Left colon (tissue), 2 donors: ENCODE data around the gene SLC12A8. TPM values are rescaled to one million over a fixed set of nuclear protein-coding genes. Genes with fewer than 3 reads are reported as not detected.
"Not testable (repeated sequence)": the region's sequence is repeated elsewhere in the genome, so short reads cannot be mapped to it uniquely, and the experiment has no call there.

ENCODE experiments used
- ATAC-seq: fragments of 200-7000 bp; cut with Tn5 transposase; one replicate; pipeline ENCODE4 v1.9.1; 2020; ENCODE audit warnings: mild to moderate bottlenecking, moderate library complexity
- DNase-seq, 2 donors: peaks; one replicate each; pipeline ENCODE4 v3.0.0-alpha.2; 2020
- intact Hi-C, 2 donors: fragments of 100-400 bp; cut with DNase I in 1 of 2; cut with micrococcal nuclease in 1 of 2; formaldehyde crosslinking; loops; one replicate each; pipeline versions ENCODE4 v1.11.2 to v1.14.0; 2022; cut with DNase I, micrococcal nuclease
- total RNA-seq, 2 donors: library from RNA; stranded (reverse); fragmentation: NEBNext Ultra II Directional; extraction: Animal tissue kit (Norgen Biotek cat#: 25700); gene quantifications; one replicate each; pipeline ENCODE4 v1.2.1, GENCODE V29; 2021
- donor health status: DM: no; HTN: no; CAD: no.
- donor health status: DM: yes; HTN: yes; CAD: no.

SLC12A8 gene
- total RNA-seq, 2 donors from 2014 or later = 18.4 to 23.7 TPM

GRCh38 chr3:125107861-125108567 is 104.5 kb downstream of the SLC12A8 start:
- intact Hi-C loops = no loop called here
- no peak for DNase-seq
- no peak for ATAC-seq

GRCh38 chr3:125107363-125107762 is 105.2 kb downstream of the SLC12A8 start:
- intact Hi-C loops = no loop called here
- DNase-seq = no peak

DNA sequence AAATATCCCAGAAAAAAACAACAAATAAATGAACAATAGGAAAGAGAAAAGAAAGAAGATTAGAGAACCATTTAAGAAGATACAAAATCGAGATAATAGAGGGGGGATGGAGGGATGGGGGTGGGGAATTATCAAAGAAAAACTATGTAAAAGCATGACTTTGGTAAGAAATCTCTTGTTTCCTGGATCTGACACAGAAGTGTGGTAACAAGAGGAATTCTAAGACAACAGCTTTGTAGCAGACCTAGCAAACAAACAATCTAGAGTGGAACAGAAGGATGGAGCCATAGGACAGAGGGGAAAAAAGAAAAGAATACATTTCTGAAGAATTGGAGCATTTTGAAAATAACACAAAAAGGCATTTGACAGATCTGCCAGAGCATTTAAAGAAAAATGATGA is 107.4 kb downstream of the SLC12A8 start:
- ATAC-seq = no peak
- intact Hi-C loops = no loop called here
- no peak for DNase-seq

More at GRCh38 chr3:125107363-125107762, 105.2 kb downstream of the SLC12A8 start:
- no peak for ATAC-seq

DNA sequence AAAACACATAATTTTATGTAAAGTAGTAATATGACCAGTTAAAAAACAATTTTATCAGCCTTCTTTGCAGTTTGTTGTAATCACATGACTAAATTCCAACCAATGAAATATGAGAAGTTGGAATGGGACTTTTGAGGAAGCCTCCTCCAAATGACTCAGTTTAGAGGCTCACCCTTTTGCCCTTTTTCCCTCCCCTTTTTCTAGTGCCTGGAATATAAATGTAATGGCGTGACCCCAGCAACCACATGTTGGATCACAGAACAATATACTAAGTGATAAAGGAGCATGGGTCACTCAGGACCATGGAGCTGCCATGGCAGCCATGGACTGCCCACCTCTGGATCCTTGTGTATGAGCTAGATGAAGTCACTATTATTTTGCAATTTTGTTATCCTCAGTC is 107.9 kb downstream of the SLC12A8 start:
- DNase-seq = no peak
- ATAC-seq = no peak
- intact Hi-C loops = no loop called here

DNA sequence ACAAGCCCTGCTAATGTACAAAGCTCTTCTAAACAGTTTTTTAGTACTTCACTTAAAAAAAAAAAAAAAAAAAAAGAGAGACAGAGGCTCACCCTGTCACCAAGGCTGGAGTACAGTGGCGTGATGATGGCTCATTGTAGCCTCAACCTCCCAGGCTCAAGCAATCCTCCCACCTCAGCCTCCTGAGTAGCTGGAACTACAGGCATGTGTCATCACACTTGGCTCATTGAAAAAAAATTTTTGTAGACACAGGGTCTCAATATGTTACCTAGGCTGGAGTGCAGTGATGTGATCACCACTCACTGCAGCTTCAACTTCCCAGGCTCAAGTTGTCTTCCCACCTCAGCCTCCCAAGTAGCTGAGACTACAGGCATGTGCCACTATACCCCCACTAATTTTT is 109.1 kb downstream of the SLC12A8 start:
- DNase-seq = no peak
- ATAC-seq = no peak
- intact Hi-C loops = no loop called here

- intact Hi-C loops = no loop called here
- DNase-seq (no peak), ATAC-seq (no peak)
These were observed 110.1 kb downstream of the SLC12A8 start for GRCh38 chr3:125102470-125102869.

- no peak for ATAC-seq
- DNase-seq = no peak
- intact Hi-C loops = no loop called here
These were observed 113.8 kb downstream of the SLC12A8 start for GRCh38 chr3:125098611-125099291.

DNA sequence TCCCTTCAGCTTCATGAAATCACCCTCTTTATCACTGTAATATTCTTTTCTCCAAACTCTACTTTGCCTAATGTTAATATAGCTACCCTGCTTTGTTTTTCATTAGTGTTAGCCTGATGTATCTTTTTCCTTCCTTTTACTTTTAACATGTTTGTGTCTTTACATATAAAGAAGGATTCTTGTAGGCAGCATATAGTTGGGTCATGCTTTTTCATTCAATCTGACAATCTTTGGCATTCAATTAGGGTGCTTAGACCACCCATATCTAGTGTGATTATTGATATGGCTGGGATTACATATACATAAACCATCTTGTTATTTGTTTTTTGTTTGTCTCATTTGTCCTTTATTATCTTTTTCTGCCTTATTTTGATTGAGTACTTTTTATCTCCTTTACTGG is 121.9 kb downstream of the SLC12A8 start:
- ATAC-seq (no peak), DNase-seq (no peak)
- intact Hi-C loops = no loop called here

GRCh38 chr3:125087768-125088391 is 124.7 kb downstream of the SLC12A8 start:
- intact Hi-C loops = no loop called here

DNA sequence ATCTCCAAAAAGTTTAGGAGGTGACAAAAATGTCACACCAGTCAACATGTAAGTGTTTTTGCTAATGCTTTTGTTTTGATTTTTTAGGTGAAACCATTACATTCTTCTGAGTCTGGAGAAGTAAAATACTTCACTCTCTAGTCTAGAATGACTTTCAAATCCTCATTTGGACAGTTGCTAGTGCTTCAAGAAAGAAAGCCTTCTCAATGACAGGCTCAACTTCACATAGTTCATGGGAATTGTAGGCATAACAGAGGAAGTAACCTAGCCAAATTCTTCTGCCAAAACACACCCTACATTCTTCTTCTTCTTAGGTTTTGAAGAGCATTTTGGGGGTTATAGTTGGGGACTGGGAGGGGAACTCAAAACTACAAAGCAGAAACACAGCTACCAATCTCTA is 127.4 kb downstream of the SLC12A8 start:
- ATAC-seq (no peak), DNase-seq (no peak)
- intact Hi-C loops = no loop called here

More at GRCh38 chr3:125087768-125088391, 124.7 kb downstream of the SLC12A8 start:
- ATAC-seq (no peak), DNase-seq (no peak)

- no peak for ATAC-seq
- no peak for DNase-seq
- intact Hi-C loops = no loop called here
These were observed 128.8 kb downstream of the SLC12A8 start for GRCh38 chr3:125083776-125084175.

DNA sequence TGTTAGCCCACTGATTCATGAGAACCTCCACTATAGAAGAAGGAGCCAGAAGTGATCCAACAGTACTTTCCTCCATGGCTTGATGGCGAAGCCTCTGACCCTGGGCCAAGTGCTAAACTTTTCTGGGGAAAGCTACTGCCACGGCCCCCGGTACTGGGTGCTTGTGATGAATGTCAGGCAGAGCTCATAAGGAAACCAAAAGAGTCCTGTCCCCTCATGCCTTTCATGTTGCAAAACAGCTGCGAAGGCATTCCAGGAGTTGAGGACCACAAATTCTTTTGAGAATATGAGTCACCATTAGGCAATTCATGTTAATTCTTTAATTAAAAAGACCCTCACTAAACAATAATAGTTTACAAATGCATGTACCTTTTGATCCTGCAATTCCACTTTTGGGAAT is 130.2 kb downstream of the SLC12A8 start:
- ATAC-seq = not testable (repeated sequence)

DNA sequence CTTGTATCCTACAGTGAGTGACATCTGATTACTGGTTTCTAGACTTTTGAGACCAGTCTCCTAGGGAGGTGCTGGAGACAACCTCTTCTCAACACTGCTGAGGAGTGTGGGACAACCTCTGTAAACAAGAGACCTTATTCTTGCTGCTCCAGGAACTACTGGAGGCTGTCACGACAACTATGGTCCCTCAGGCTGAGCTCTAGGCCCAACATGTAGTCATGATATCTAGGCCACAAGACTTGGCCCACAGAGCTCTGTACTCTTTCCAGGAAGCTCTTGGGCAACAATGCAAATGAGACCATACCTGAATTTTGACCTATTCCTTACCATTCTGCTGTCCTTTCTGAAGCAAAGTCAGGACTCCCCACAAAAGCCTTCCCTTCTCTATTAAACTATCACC is 132.5 kb downstream of the SLC12A8 start:
- ATAC-seq (no peak), DNase-seq (no peak)
- intact Hi-C loops = no loop called here

More for the DNA sequence above, 130.2 kb downstream of the SLC12A8 start:
- intact Hi-C loops, DNase-seq: not testable (repeated sequence)

- intact Hi-C loops = no loop called here
- ATAC-seq = no peak
- no peak for DNase-seq
These were observed 132.9 kb downstream of the SLC12A8 start for GRCh38 chr3:125079675-125080045.

DNA sequence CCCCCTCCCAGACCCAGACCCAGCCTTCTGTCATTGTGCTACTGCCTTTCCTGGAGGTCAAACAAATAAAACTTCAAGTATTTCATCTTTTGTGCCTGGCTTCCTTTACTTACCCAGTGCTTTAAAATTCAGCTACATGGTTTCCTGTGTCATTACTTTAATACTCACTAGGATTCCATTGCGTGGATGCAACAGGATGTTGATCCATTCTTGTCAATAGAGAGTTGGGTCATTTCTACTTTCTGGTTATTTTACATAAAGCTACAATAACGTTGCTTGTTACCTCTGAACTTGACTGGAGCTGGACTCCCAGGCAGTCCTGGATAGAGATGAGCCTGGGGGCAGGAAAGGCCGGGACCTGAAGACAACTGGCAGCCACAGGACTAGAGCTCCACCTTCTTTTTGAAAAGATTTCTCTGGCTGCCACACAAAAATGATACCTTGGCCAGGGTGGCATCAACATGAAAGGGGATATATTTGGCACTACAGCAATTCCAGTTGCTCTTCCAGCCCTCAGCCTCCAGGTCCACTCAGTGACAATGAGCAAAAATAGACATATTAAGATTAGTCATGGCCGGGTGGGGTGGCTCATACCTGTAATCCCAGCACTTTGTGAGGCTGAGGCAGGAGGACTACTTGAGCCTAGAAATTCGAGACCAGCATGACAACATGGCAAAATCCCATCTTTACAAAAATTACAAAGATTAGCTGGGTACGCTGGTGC is 133.4 kb downstream of the SLC12A8 start:
- intact Hi-C loops = no loop called here
- no peak for ATAC-seq

GRCh38 chr3:125077864-125078263 is 134.7 kb downstream of the SLC12A8 start:
- DNase-seq = no peak
- no peak for ATAC-seq
- intact Hi-C loops = no loop called here

More for the DNA sequence above, 133.4 kb downstream of the SLC12A8 start:
- no peak for DNase-seq

- intact Hi-C loops = no loop called here
- no peak for DNase-seq
These were observed 136.1 kb downstream of the SLC12A8 start for GRCh38 chr3:125076464-125076863.

DNA sequence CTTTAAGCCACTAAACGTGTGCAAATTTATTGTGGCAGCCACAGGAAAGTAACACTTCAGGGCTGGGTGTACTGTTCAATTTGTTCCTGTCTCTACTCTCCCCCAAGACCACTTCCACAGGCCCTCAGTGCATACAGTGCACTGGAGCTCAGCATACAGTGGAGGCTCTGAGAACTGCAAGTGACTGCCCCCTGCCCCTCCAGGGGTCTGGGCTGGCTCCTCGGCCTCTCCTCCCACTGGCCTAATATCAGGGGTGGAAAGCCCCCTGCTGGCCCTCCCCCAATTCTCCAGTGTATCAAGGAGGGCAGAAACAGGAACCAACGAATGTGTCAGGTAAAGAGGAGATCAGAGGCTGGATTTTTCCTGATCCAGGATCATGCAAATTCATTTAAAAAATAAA is 136.8 kb downstream of the SLC12A8 start:
- ATAC-seq = no peak
- intact Hi-C loops = no loop called here
- no peak for DNase-seq

More at GRCh38 chr3:125076464-125076863, 136.1 kb downstream of the SLC12A8 start:
- no peak for ATAC-seq

DNA sequence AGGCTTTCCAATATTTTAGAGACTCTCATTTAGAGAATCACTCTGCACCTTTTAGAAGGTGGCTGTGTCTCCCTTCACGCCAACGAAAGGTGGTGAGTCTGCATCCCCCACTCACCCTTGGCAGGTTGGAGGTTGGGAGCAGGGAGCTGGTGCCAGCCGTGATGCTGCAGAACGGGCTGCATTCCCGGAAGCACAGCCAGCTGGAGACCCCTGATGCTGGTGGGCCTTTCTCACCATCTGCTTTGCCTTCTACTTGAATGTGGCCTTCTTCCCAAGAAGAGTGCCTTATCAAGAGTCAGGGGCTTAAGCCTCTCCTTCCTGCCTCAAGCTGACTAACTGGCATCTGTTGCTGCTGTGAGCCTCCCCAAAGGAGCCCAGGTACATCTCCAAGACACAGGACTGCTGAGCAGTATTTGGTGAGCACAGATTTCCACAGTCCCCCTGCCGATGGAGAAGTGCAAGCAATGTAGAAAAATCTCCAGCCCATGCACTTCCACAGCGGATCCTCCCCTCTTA is 139.1 kb downstream of the SLC12A8 start:
- intact Hi-C loops = no loop called here
- DNase-seq (no peak), ATAC-seq (no peak)
